Cardiac fibroblast (primary cell): ENCODE data around the gene MEGF8.

ENCODE experiments used
- DNase-seq, 2 donors: peaks; one replicate each; pipeline versions ENCODE4 v3.0.0 to v3.0.0-alpha.2; 2010; ENCODE audit warnings: low read depth in 2 of 2
- H3K4me3 ChIP-seq, 2 donors: replicated peaks in 1 of 2; 1 replicate in 1 of 2; 2 replicates in 1 of 2; pipeline ENCODE4 v1.5.1; 2011; ENCODE audit warnings: low read depth in 2 of 2, low read length in 2 of 2, mild to moderate bottlenecking in 2 of 2, moderate library complexity in 1 of 2
- CTCF ChIP-seq: IDR thresholded peaks from one replicate; pipeline ENCODE4 v1.5.1; 2011; ENCODE audit warnings: low read depth, mild to moderate bottlenecking, low read length, inconsistent platforms

The MEGF8 gene

DNA sequence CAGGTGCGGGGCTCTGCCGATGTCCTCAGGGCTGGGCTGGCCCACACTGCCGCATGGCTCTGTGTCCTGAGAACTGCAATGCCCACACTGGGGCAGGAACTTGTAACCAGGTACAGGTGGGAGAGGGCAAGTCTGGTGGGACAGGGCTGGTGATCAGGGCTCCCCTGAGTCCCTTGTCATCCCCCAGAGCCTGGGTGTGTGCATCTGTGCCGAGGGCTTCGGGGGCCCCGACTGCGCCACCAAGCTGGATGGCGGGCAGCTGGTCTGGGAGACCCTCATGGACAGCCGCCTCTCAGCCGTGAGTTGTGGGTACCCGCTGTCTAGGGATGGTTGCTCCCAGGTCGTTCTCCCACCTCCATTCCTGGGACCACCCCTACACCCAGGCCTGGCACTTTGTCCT lies 30.5 kb downstream of the MEGF8 start:
- no peak for TF ChIP-seq CTCF
- H3K4me3 ChIP-seq, result no peak overlapping the region
- DNase-seq, result no peak

DNA sequence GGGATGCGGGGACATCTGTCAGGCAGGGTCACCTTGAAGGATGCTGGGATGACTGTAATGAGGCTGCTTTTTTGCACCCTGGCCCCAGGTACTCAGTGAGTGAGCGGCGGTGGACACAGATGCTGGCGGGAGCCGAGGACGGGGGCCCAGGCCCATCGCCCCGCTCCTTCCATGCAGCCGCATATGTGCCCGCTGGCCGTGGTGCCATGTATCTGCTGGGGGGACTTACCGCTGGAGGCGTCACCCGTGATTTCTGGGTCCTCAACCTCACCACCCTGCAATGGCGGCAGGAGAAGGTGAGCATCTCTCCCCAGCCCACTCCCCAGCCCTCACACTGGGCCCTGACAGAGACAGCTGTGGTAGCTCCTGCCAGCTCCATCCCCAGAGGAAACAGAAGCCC lies 31.3 kb downstream of the MEGF8 start:
- H3K4me3 ChIP-seq, result no peak overlapping the region
- DNase-seq, result no peak
- no peak for TF ChIP-seq CTCF

DNA sequence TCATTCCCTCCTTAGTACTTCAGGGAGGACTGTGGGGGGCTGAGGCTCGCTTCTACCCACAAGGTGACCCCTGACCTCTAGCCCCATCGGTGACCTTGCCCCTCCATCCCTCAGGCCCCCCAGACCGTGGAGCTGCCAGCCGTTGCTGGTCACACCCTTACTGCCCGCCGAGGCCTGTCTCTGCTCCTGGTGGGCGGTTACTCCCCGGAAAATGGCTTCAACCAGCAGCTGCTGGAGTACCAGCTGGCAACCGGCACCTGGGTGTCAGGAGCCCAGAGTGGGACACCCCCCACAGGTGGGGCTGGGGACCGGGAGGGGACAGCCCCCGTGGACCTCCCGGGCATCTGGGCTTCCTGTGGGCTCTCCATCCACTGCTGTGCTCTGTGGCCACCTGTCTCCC lies 31.9 kb downstream of the MEGF8 start:
- no peak for TF ChIP-seq CTCF
- no peak for DNase-seq
- no peak overlapping the region for H3K4me3 ChIP-seq

DNA sequence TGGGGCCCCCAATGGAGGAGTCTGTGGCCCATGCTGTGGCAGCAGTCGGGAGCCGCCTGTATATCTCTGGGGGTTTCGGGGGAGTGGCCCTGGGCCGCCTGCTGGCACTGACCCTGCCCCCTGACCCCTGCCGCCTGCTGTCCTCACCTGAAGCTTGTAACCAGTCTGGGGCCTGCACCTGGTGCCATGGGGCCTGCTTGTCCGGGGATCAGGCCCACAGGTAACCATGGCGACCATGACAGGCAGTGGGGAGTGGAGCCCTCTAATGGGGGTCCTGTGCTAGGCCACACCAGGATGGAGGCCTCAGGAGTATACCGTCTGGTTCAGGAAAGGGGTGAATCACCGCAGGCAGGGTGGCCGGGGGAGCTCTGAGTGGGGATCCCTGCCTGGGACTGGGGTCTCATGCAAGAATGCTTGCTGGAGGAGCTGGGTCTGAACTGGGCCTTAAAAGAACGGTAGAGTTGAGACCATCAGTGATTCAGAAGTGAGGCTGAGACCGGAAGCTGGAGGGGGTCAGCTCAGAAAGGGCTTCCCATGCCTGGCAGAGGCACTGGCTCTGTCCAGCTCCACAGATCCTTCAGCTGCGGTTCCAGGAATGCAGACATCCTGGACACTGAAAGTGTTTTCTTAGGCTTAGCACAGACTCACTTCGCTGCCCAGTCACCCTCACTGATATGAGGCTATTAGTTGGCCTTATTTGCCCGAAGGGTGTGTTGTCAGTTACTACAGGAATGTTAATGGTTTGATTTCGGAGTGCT lies 35.5 kb downstream of the MEGF8 start:
- no peak for DNase-seq

DNA sequence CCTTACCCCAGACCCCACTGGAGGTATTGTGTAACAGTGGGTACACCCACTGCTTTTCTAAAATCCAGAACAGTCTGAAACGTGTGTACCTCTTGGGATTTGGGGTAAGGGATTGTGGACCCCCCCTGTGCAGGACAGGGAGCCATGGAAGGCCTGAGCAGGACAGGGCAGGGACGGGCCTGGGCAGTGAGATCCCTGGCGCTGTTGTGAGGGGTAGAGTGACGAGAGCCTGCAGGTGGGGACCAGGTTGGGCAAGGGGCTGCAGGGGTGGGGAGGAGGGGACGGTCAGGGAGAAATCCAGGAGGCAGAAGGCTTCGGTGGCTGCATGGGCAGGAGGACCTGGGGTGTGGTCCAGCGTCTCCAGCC lies 36.1 kb downstream of the MEGF8 start:
- DNase-seq, result no peak
- no peak for TF ChIP-seq CTCF
- no peak overlapping the region for H3K4me3 ChIP-seq

More for the DNA sequence above, 35.5 kb downstream of the MEGF8 start:
- no peak for TF ChIP-seq CTCF
- H3K4me3 ChIP-seq, result no peak overlapping the region

DNA sequence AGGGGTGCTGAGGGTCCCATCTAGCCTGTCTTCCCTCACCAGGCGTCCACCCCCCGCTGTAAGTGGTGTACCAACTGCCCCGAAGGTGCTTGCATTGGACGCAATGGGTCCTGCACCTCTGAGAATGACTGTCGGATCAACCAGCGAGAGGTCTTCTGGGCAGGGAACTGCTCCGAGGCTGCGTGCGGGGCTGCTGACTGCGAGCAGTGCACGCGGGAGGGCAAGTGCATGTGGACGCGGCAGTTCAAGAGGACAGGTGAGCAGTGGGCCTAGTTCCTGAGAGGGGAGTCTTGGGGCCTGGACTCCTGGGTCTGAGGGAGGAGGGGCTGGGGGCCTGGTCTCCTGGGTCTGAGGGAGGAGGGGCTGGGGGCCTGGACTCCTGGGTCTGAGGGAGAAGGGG lies 36.9 kb downstream of the MEGF8 start:
- H3K4me3 ChIP-seq, result no peak overlapping the region

More for the DNA sequence above, 36.9 kb downstream of the MEGF8 start:
- DNase-seq, result no peak
- TF ChIP-seq CTCF, result no peak
